ENCODE measurements around the gene SETMAR.

DNA sequence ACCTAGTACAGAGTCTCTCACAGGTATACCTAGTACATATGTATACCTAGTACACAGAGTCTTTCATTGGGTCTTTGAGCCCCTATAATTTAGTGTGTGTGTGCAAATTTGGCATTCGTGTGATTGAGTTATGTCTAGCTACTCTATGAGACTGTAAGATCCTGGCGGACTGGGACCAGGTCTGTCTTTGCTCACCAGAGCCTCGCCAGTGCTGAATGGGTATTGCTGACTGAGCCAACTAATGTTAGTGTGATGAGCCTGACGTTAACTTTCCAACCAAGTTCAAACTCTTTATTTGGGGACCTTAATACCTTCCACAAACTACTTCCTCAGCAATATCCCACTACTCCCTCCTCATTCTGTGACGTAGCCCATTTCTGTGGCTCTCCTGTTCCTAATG lies 35.6 kb downstream of the SETMAR start:
- TF ChIP-seq, protein P1, sequence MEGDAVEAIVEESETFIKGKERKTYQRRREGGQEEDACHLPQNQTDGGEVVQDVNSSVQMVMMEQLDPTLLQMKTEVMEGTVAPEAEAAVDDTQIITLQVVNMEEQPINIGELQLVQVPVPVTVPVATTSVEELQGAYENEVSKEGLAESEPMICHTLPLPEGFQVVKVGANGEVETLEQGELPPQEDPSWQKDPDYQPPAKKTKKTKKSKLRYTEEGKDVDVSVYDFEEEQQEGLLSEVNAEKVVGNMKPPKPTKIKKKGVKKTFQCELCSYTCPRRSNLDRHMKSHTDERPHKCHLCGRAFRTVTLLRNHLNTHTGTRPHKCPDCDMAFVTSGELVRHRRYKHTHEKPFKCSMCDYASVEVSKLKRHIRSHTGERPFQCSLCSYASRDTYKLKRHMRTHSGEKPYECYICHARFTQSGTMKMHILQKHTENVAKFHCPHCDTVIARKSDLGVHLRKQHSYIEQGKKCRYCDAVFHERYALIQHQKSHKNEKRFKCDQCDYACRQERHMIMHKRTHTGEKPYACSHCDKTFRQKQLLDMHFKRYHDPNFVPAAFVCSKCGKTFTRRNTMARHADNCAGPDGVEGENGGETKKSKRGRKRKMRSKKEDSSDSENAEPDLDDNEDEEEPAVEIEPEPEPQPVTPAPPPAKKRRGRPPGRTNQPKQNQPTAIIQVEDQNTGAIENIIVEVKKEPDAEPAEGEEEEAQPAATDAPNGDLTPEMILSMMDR (IDR thresholded peaks at IDR 0.05), result no peak
- no peak for TF ChIP-seq EP300 (IDR thresholded peaks at IDR 0.05)
